Measurements from ENCODE around the gene ADAM22. TPM values are rescaled to one million over a fixed set of nuclear protein-coding genes. Genes with fewer than 3 reads are reported as not detected.

ADAM22 gene
- polyA plus RNA-seq, 2 of the 4 experiments (the other 2 are of a cell fraction): 0.53 to 0.59 TPM

- CTCF ChIA-PET: no interaction called here
Measured at GRCh38 chr7:88167223-88167622, 233.2 kb downstream of the ADAM22 start.

GRCh38 chr7:88167721-88168120 lies 233.7 kb downstream of the ADAM22 start:
- Histone ChIP-seq H3K9me3 (no peaks in the 10 kb centered on the region), H3K27ac (no peak overlapping the region), H3K4me1 (no peaks in the 10 kb centered on the region), H3K4me2 (no peak overlapping the region), H3K4me3 (no peak overlapping the region)
- TF ChIP-seq POLR2A (IDR thresholded peaks at IDR 0.05; ENCODE audit: low read length): no peak
- no peak for TF ChIP-seq REST (IDR thresholded peaks at IDR 0.05)
- no peak for TF ChIP-seq POLR2AphosphoS2 (conservative IDR thresholded peaks at IDR 0.05; ENCODE audit: low read length)
- TF ChIP-seq SMC3 (IDR thresholded peaks at IDR 0.05): no peak
- no peak for TF ChIP-seq ZFP36 (IDR thresholded peaks at IDR 0.05; ENCODE audit: borderline replicate concordance, partially characterized antibody)
- no peak for TF ChIP-seq ELK1 (IDR thresholded peaks at IDR 0.05; ENCODE audit: low read depth, low read length)
- TF ChIP-seq USF2 (IDR thresholded peaks at IDR 0.05): no peak
- TF ChIP-seq TP53 (CRISPR knock-in tag; IDR thresholded peaks at IDR 0.05): no peak
- no peak for TF ChIP-seq E2F6 (IDR thresholded peaks at IDR 0.05; ENCODE audit: borderline replicate concordance, low read depth)
- TF ChIP-seq MAFK (IDR thresholded peaks at IDR 0.05; ENCODE audit: partially characterized antibody): no peak
- TF ChIP-seq HMGXB4 (CRISPR knock-in tag; IDR thresholded peaks at IDR 0.05; ENCODE audit: borderline replicate concordance): no peak
- TF ChIP-seq ZSCAN20 (CRISPR knock-in tag; IDR thresholded peaks at IDR 0.05): no peak
- no peak for TF ChIP-seq RNF2 (IDR thresholded peaks at IDR 0.05; ENCODE audit: borderline replicate concordance, low read depth)
- no peak for TF ChIP-seq ESRRA (IDR thresholded peaks at IDR 0.05; ENCODE audit: borderline replicate concordance, low read length)
- no peak for TF ChIP-seq KDM5A (IDR thresholded peaks at IDR 0.05)
- POLR2A ChIA-PET: no interaction called here
- ATAC-seq (no peak), DNase-seq (ENCODE audit: low read depth in 1 of 2, low spot score in 1 of 2) (no peak), FAIRE-seq (no peak)
- CTCF ChIA-PET: no interaction called here
- 44% methylated on average over 2 of the region's 2 CpGs for WGBS (ENCODE audit: missing lambda C conversion rate)

More at GRCh38 chr7:88167223-88167622, 233.2 kb downstream of the ADAM22 start:
- Histone ChIP-seq H3K9me3 (no peaks in the 10 kb centered on the region), H3K4me3 (no peak overlapping the region), H3K4me1 (no peaks in the 10 kb centered on the region), H3K4me2 (no peak overlapping the region), H3K27ac (no peak overlapping the region)
- POLR2A ChIA-PET: no interaction called here
- DNase-seq (ENCODE audit: low read depth in 1 of 2, low spot score in 1 of 2) (no peak), ATAC-seq (no peak), FAIRE-seq (no peak)
- no peak for TF ChIP-seq USF2 (IDR thresholded peaks at IDR 0.05)
- TF ChIP-seq POLR2A (IDR thresholded peaks at IDR 0.05; ENCODE audit: low read length): no peak
- WGBS (ENCODE audit: missing lambda C conversion rate): 55% methylated on average over 2 of the region's 2 CpGs

Data from A549 (cell line).